Measurements from ENCODE around the gene PRR11.

The PRR11 gene

DNA sequence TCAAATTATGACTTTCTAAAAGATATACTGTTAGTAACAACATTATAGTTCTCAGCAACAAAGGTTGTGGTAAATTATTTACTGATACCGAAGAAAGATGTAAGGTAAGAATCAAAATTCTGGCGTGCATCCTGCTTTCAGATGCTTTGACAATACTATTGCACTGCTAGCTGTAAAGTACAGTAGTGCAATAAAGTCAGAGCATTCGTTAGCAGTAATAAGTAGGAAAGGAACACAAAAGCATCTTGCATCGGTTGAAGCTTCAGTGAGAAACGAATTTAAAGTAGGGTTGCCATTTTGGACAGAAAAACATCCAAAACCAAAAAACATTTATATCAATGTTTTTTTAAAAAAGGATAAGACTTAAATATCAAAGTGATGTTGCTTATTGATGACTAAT, 4.5 kb upstream of the PRR11 start:
- in situ Hi-C loops (cut with MboI; ENCODE audit: low pct_unique_long_range_greater_than_20kb, low sequenced_read_pairs, unreplicated experiment) = no loop called here
- DNase-seq (ENCODE audit: low spot score) = no peak
- no peak for TF ChIP-seq CTCF (IDR thresholded peaks at IDR 0.05; ENCODE audit: extremely low read depth, insufficient read depth, missing control alignments)

DNA sequence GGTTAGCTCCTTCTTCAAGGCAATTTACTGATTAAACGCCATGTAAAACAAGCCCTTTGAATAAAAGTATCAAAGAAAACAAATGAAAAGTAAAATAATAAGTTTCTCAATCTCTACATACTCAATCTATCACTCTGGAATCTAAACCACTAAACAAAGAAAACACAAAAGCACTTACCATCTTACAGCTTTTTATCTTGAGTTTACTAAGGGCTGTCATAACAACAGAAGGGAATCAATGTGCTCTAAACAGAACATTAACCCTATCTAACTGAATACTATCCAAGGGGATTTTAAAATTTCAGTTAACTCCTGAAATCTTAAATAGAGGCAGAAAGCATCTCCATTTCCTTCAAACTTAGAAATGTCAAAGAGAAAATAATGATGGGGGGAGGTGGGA, 4.0 kb upstream of the PRR11 start:
- in situ Hi-C loops (cut with MboI; ENCODE audit: low pct_unique_long_range_greater_than_20kb, low sequenced_read_pairs, unreplicated experiment) = no loop called here

DNA sequence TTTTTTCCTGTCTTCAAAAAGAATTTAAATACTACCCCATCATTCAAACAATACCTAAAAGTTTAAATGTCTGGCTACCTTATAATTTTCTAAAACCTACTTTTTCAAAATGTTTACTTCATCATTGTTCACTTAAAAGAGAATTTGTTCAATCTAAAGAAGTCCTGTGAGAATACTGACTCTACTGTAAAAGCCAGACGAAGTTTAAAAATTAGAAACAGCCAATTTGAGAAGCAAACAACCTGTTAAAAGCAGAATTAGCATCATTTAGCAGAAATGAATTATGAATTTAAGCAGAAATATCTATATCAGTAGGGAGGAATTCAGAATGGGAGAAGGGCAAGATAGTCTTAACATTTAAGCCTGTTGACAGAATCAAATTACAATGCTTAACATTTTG, 2.6 kb upstream of the PRR11 start:
- in situ Hi-C loops (cut with MboI; ENCODE audit: low pct_unique_long_range_greater_than_20kb, low sequenced_read_pairs, unreplicated experiment) = no loop called here
- DNase-seq (ENCODE audit: low spot score) = no peak
- no peak for TF ChIP-seq CTCF (IDR thresholded peaks at IDR 0.05; ENCODE audit: extremely low read depth, insufficient read depth, missing control alignments)

More for the DNA sequence above, 4.0 kb upstream of the PRR11 start:
- no peak for TF ChIP-seq CTCF (IDR thresholded peaks at IDR 0.05; ENCODE audit: extremely low read depth, insufficient read depth, missing control alignments)
- DNase-seq (ENCODE audit: low spot score) = no peak

- in situ Hi-C loops (cut with MboI; ENCODE audit: low pct_unique_long_range_greater_than_20kb, low sequenced_read_pairs, unreplicated experiment) = no loop called here
- no peak for DNase-seq (ENCODE audit: low spot score)
Observed at GRCh38 chr17:59154292-59154720, 1.2 kb upstream of the PRR11 start.

DNA sequence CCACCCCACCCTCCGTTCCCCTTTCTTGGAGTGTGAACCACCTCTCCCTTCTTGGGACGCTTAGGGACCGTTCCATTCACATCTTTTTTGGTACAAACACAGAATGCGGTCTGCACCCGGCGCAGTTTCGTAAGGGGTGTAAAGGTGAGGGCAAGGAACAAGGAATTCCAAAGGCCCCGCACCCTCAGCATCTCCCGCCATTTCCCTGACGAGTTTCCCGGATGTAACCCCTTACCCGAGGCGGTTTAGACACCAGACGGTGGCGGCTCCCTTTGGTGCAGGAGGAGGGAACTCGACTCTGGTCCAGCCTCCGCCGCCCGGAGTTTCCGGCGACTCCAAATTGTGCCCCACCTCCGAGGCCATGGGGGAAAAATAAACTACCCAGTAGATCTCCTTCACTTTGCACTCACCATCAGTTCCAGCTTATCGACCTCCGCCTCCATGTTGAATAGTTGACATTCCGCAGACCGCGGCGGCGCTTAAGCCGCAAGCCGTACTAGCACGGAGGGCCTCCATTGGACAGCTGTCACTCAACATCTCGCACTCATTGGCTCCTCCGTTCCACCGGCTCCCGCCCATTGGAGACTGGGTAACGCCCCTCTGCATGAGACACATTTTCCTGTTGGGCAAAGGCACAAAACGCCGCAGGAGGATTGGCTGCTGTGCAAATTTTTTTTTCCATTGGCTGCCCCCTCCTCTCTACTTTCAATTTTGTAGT, 666 bp upstream of the PRR11 start, which contains the start of gene SKA2:
TSS of gene SKA2 (minus strand) at position 466 of the 718 bp plus-strand sequence. CDS start at position 443, 23 bp downstream.
- in situ Hi-C loops (cut with MboI; ENCODE audit: low pct_unique_long_range_greater_than_20kb, low sequenced_read_pairs, unreplicated experiment) = no loop called here
- peak; percentile 85 for DNase-seq (ENCODE audit: low spot score)
- no peak for TF ChIP-seq CTCF (IDR thresholded peaks at IDR 0.05; ENCODE audit: extremely low read depth, insufficient read depth, missing control alignments)

More at GRCh38 chr17:59154292-59154720, 1.2 kb upstream of the PRR11 start:
- no peak for TF ChIP-seq CTCF (IDR thresholded peaks at IDR 0.05; ENCODE audit: extremely low read depth, insufficient read depth, missing control alignments)

DNA sequence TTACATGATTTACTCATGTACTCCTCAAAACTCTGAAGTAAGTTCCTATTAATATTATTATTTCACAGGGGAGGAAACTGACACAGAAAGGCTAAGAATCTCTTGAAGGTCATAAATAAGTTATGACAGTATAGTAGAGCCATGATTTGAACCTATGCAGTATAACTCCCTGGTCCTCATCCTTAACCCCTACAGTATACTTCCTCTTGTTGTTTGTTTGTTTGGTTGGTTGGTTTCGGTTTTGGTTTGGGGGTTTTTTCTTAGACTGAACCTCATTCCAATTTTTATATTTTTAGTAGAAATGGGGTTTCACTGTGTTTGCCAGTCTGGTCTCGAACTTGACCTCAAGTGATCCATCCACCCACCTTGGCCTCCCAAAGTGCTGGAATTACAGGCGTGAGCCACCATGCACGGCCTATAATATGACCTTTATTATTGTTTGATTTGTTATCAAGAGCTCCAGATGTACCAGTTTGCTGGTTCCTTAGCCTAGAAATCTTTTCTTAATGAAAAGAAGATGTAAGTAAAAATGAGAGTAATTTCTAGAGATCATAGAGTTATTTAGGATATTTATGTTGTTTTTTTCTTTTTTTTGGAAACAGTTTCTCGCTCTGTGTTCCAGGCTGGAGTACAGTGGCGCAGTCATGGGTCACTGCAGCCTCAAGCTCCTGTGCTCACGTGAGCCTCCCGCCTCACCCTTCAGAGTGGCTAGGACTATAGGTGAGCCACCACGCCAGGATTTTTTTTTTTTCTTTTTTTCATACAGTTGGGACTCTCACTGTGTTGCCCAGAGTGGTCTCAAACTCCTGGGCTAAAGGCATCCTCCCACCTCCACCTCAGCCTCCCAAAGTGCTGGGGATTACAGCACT, 4.8 kb downstream of the PRR11 start:
- DNase-seq (ENCODE audit: low spot score) = no peak
- in situ Hi-C loops (cut with MboI; ENCODE audit: low pct_unique_long_range_greater_than_20kb, low sequenced_read_pairs, unreplicated experiment) = no loop called here
- TF ChIP-seq CTCF (IDR thresholded peaks at IDR 0.05; ENCODE audit: extremely low read depth, insufficient read depth, missing control alignments) = no peak

Measured in GM13977 (cell line).